ENCODE results near the gene NFKBIA. TPM values are rescaled to one million over a fixed set of nuclear protein-coding genes. Genes with fewer than 3 reads are reported as not detected.

Gene NFKBIA
- total RNA-seq, 1 donor from 2014 or later: 30.3 TPM

- Mint-ChIP-seq H3K9me3 (no peaks in the 10 kb centered on the region), H3K4me1 (peaks cover 22% of the 10 kb centered on the region), H3K27me3 (ENCODE audit: low read depth) (no peaks in the 10 kb centered on the region), H3K27ac (ENCODE audit: unreplicated experiment) (no peak overlapping the region), H3K36me3 (ENCODE audit: low read depth) (no peaks in the 10 kb centered on the region), H3K4me3 (peak overlapping the region; percentile 97)
- no peak for TF ChIP-seq CTCF (conservative IDR thresholded peaks at IDR 0.05)
- no peak for DNase-seq (ENCODE audit: low read depth, low spot score)
Measured at GRCh38 chr14:35407306-35407630, 2.7 kb upstream of the NFKBIA start.

GRCh38 chr14:35406506-35407305 is 2.2 kb upstream of the NFKBIA start:
- H3K27ac Mint-ChIP-seq (ENCODE audit: unreplicated experiment): no peak overlapping the region

GRCh38 chr14:35406090-35406489 is 1.5 kb upstream of the NFKBIA start:
- H3K27ac Mint-ChIP-seq (ENCODE audit: unreplicated experiment): no peak overlapping the region
- no peak for TF ChIP-seq CTCF (conservative IDR thresholded peaks at IDR 0.05)
- H3K27me3 Mint-ChIP-seq (ENCODE audit: low read depth): no peaks in the 10 kb centered on the region
- H3K36me3 Mint-ChIP-seq (ENCODE audit: low read depth): no peaks in the 10 kb centered on the region
- H3K4me3 Mint-ChIP-seq: peak overlapping the region; percentile 97
- no peaks in the 10 kb centered on the region for H3K9me3 Mint-ChIP-seq
- DNase-seq (ENCODE audit: low read depth, low spot score): no peak
- peaks cover 22% of the 10 kb centered on the region for H3K4me1 Mint-ChIP-seq

More at GRCh38 chr14:35406506-35407305, 2.2 kb upstream of the NFKBIA start:
- Mint-ChIP-seq H3K4me3 (peak overlapping the region; percentile 97), H3K4me1 (peaks cover 22% of the 10 kb centered on the region), H3K27me3 (ENCODE audit: low read depth) (no peaks in the 10 kb centered on the region), H3K36me3 (ENCODE audit: low read depth) (no peaks in the 10 kb centered on the region), H3K9me3 (no peaks in the 10 kb centered on the region)
- no peak for DNase-seq (ENCODE audit: low read depth, low spot score)
- peak; percentile 86 for TF ChIP-seq CTCF (conservative IDR thresholded peaks at IDR 0.05)

- H3K4me3 Mint-ChIP-seq: peak overlapping the region; percentile 97
- TF ChIP-seq CTCF (conservative IDR thresholded peaks at IDR 0.05): no peak
- DNase-seq (ENCODE audit: low read depth, low spot score): no peak
- H3K36me3 Mint-ChIP-seq (ENCODE audit: low read depth): no peaks in the 10 kb centered on the region
- H3K4me1 Mint-ChIP-seq: peaks cover 22% of the 10 kb centered on the region
- H3K27ac Mint-ChIP-seq (ENCODE audit: unreplicated experiment): no peak overlapping the region
- H3K27me3 Mint-ChIP-seq (ENCODE audit: low read depth): no peaks in the 10 kb centered on the region
- H3K9me3 Mint-ChIP-seq: no peaks in the 10 kb centered on the region
Measured at GRCh38 chr14:35405304-35405996, 901 bp upstream of the NFKBIA start.

- TF ChIP-seq CTCF (conservative IDR thresholded peaks at IDR 0.05): no peak
- H3K27ac Mint-ChIP-seq (ENCODE audit: unreplicated experiment): peak overlapping the region; percentile 97
- peaks cover 22% of the 10 kb centered on the region for H3K4me1 Mint-ChIP-seq
Measured at GRCh38 chr14:35403603-35404448, 723 bp downstream of the NFKBIA start.

More at GRCh38 chr14:35403603-35404448, 723 bp downstream of the NFKBIA start:
- H3K9me3 Mint-ChIP-seq: no peaks in the 10 kb centered on the region
- H3K36me3 Mint-ChIP-seq (ENCODE audit: low read depth): peaks cover 4% of the 10 kb centered on the region
- H3K27me3 Mint-ChIP-seq (ENCODE audit: low read depth): no peaks in the 10 kb centered on the region
- peak; percentile 65 for DNase-seq (ENCODE audit: low read depth, low spot score)
- peak overlapping the region; percentile 97 for H3K4me3 Mint-ChIP-seq
